PC-3 (cell line): Measurements from ENCODE around the gene KSR2.

ENCODE experiments used
- EZH2 ChIP-seq: fragments of 300-600 bp; sonication (generic); IDR thresholded peaks from one replicate; pipeline ENCODE4 v1.6.1; 2017; ENCODE audit warnings: antibody characterized with exemption, mild to moderate bottlenecking, low read length; ENCODE audit not compliant: unreplicated experiment
- TF ChIP-seq, protein P1 (sequence below): fragments of 300-600 bp; sonication (generic); conservative IDR thresholded peaks from 2 replicates; pipeline ENCODE4 v1.5.1; 2017; ENCODE audit warnings: antibody characterized with exemption, low read depth, mild to moderate bottlenecking, low read length

DNA sequence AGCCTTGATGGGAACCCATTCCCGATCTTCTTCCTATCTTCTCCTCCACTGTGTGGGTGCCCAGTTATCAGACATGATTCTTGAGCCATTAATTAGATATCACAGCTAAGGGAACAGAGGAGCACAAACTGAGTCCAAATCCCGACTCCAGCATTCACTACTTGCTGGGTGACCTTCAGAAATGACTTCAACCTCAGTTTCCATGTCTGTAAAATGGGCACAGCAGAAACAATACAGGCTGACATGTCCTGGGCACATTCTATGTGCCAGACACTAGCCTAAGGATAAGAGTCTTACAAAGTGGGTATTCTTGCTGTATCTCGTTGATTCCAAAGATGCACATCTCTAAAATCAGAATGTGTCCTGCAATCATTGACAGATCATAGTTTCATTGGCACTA is 478.7 kb downstream of the KSR2 start:
- TF ChIP-seq, protein P1, sequence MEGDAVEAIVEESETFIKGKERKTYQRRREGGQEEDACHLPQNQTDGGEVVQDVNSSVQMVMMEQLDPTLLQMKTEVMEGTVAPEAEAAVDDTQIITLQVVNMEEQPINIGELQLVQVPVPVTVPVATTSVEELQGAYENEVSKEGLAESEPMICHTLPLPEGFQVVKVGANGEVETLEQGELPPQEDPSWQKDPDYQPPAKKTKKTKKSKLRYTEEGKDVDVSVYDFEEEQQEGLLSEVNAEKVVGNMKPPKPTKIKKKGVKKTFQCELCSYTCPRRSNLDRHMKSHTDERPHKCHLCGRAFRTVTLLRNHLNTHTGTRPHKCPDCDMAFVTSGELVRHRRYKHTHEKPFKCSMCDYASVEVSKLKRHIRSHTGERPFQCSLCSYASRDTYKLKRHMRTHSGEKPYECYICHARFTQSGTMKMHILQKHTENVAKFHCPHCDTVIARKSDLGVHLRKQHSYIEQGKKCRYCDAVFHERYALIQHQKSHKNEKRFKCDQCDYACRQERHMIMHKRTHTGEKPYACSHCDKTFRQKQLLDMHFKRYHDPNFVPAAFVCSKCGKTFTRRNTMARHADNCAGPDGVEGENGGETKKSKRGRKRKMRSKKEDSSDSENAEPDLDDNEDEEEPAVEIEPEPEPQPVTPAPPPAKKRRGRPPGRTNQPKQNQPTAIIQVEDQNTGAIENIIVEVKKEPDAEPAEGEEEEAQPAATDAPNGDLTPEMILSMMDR: no peak
- TF ChIP-seq EZH2: no peak
